Measurements from ENCODE around the gene RRBP1.

The RRBP1 gene

GRCh38 chr20:17608701-17609497 is 73.1 kb downstream of the RRBP1 start:
- TF ChIP-seq, protein P1, sequence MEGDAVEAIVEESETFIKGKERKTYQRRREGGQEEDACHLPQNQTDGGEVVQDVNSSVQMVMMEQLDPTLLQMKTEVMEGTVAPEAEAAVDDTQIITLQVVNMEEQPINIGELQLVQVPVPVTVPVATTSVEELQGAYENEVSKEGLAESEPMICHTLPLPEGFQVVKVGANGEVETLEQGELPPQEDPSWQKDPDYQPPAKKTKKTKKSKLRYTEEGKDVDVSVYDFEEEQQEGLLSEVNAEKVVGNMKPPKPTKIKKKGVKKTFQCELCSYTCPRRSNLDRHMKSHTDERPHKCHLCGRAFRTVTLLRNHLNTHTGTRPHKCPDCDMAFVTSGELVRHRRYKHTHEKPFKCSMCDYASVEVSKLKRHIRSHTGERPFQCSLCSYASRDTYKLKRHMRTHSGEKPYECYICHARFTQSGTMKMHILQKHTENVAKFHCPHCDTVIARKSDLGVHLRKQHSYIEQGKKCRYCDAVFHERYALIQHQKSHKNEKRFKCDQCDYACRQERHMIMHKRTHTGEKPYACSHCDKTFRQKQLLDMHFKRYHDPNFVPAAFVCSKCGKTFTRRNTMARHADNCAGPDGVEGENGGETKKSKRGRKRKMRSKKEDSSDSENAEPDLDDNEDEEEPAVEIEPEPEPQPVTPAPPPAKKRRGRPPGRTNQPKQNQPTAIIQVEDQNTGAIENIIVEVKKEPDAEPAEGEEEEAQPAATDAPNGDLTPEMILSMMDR (conservative IDR thresholded peaks at IDR 0.05; ENCODE audit: control insufficient read depth, insufficient read depth, low read depth, low read length) = no peak
- no peak for DNase-seq (ENCODE audit: low read depth)
- no peak overlapping the region for H3K4me3 ChIP-seq (ENCODE audit: control insufficient read depth, low read depth, low read length)

GRCh38 chr20:17606001-17606400 is 76.0 kb downstream of the RRBP1 start:
- TF ChIP-seq, protein P1 (conservative IDR thresholded peaks at IDR 0.05; ENCODE audit: control insufficient read depth, insufficient read depth, low read depth, low read length) = no peak

DNA sequence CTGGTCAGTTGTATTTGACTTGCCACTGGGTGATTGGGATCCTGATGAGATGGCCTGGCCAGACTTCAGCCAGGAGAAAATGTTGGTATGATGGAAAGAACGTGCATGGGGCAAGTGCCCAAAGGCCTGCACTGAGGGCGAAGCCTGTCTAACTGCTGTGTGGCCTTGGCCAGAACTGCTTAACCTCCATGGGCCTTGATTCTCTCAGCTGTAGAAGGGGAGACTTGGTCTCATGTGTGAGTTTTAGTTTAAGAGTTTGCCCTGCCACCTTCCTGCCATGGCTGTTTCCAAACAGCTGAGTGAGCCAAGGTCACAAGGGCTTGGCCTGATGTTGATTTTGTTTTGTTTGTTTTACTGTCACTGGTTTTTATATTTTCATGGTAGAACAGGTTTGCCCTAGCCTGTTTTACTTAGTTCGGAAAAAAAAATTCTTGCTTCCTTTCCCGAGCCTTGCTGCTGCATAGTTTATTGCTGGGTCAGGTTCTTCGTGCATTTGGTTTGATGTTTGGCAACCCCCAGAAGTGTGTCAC is 76.8 kb downstream of the RRBP1 start:
- no peak overlapping the region for H3K4me3 ChIP-seq (ENCODE audit: control insufficient read depth, low read depth, low read length)
- TF ChIP-seq, protein P1 (conservative IDR thresholded peaks at IDR 0.05; ENCODE audit: control insufficient read depth, insufficient read depth, low read depth, low read length) = no peak
- DNase-seq (ENCODE audit: low read depth) = no peak

More at GRCh38 chr20:17606001-17606400, 76.0 kb downstream of the RRBP1 start:
- no peak overlapping the region for H3K4me3 ChIP-seq (ENCODE audit: control insufficient read depth, low read depth, low read length)
- no peak for DNase-seq (ENCODE audit: low read depth)

- no peak for DNase-seq (ENCODE audit: low read depth)
Measured at GRCh38 chr20:17602493-17602892, 79.5 kb downstream of the RRBP1 start.

GRCh38 chr20:17601957-17602356 is 80.1 kb downstream of the RRBP1 start:
- TF ChIP-seq, protein P1 (conservative IDR thresholded peaks at IDR 0.05; ENCODE audit: control insufficient read depth, insufficient read depth, low read depth, low read length) = no peak
- H3K4me3 ChIP-seq (ENCODE audit: control insufficient read depth, low read depth, low read length) = no peak overlapping the region
- DNase-seq (ENCODE audit: low read depth) = no peak

More at GRCh38 chr20:17602493-17602892, 79.5 kb downstream of the RRBP1 start:
- TF ChIP-seq, protein P1 (conservative IDR thresholded peaks at IDR 0.05; ENCODE audit: control insufficient read depth, insufficient read depth, low read depth, low read length) = no peak
- no peak overlapping the region for H3K4me3 ChIP-seq (ENCODE audit: control insufficient read depth, low read depth, low read length)

GRCh38 chr20:17598013-17598550 is 84.0 kb downstream of the RRBP1 start:
- no peak for DNase-seq (ENCODE audit: low read depth)
- TF ChIP-seq, protein P1 (conservative IDR thresholded peaks at IDR 0.05; ENCODE audit: control insufficient read depth, insufficient read depth, low read depth, low read length) = no peak
- H3K4me3 ChIP-seq (ENCODE audit: control insufficient read depth, low read depth, low read length) = no peak overlapping the region

All from fibroblast of mammary gland (primary cell).